SH-SY5Y (cell line): Measurements from ENCODE around the gene GOLIM4.

Experiments used
- GATA2 ChIP-seq: IDR thresholded peaks from 2 replicates; pipeline ENCODE4 v1.6.1; 2011; ENCODE audit warnings: mild to moderate bottlenecking, low read depth, low read length
- GATA3 ChIP-seq: IDR thresholded peaks from 2 replicates; pipeline ENCODE4 v1.6.1; 2011; ENCODE audit warnings: low read depth, mild to moderate bottlenecking, low read length, moderate library complexity

DNA sequence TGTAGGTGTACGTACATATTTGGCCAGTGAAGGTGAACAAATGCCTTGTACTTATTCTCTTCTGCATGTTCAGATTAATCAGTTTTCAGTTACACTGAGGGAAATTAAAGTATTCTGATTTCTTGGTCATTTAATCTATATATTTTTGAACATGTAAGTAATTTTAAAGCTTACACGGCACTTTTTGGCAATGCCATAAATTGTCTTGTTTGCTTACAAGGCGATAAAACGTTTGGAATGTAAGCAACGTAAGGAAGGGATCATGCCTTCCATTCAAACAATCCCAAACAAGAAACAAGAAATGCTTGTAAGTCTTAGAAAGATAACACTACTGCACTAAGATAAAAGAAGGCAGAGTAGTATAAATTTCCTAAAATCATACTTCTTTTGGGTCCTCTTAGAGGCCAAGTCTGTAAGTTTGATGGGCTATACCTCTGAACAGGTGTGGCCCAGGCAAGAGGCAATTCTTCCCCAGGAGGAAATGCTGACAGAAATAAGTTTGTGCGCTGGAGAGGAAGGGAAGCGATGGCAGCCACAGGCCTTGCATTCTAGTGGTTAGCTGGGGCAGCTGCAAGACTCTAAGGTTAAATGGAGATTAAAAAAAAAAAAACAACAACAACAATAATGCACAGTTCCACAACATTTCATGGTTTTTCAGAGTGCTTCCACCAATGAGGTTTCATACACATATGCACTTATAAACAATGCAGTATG is 73.8 kb downstream of the GOLIM4 start:
- no peak for TF ChIP-seq GATA3
- no peak for TF ChIP-seq GATA2
